Hepatocyte (in vitro differentiated cells): ENCODE data around the gene MGARP. TPM values are rescaled to one million over a fixed set of nuclear protein-coding genes. Genes with fewer than 3 reads are reported as not detected.
A peak's percentile ranks its signal among the peaks of the same experiment; 100 is the strongest.

Source experiments
- DNase-seq: peaks from one replicate; pipeline ENCODE4 v3.0.0-alpha.2; 2016; ENCODE audit warnings: low spot score
- H2AFZ ChIP-seq: fragments of 200-600 bp; sonication (generic); 2 replicates; pipeline ENCODE4 v1.6.0; 2016; ENCODE audit warnings: antibody characterized with exemption, mild to moderate bottlenecking
- H3K27ac ChIP-seq: fragments of 200-600 bp; sonication (generic); 2 replicates; pipeline ENCODE4 v1.5.1; 2016; ENCODE audit warnings: mild to moderate bottlenecking
- H3K27me3 ChIP-seq: fragments of 200-600 bp; sonication (generic); 2 replicates; pipeline ENCODE4 v1.6.1; 2016
- H3K36me3 ChIP-seq: fragments of 200-600 bp; sonication (generic); replicated peaks from 2 replicates; pipeline ENCODE4 v1.5.1; 2016; ENCODE audit warnings: low read depth; ENCODE audit not compliant: insufficient read depth
- H3K4me1 ChIP-seq: fragments of 200-600 bp; sonication (generic); 2 replicates; pipeline ENCODE4 v1.5.1; 2016; ENCODE audit warnings: mild to moderate bottlenecking, moderate library complexity; ENCODE audit not compliant: insufficient read depth
- H3K4me2 ChIP-seq: fragments of 200-600 bp; sonication (generic); 2 replicates; pipeline ENCODE4 v1.6.0; 2016
- H3K4me3 ChIP-seq: fragments of 200-600 bp; sonication (generic); 2 replicates; pipeline ENCODE4 v1.5.1; 2016; ENCODE audit warnings: mild to moderate bottlenecking
- H3K79me2 ChIP-seq: fragments of 200-600 bp; sonication (generic); 2 replicates; pipeline ENCODE4 v1.6.0; 2017; ENCODE audit warnings: mild to moderate bottlenecking
- H3K9me2 ChIP-seq: fragments of 200-600 bp; sonication (generic); replicated peaks from 2 replicates; pipeline ENCODE4 v1.6.0; 2017; ENCODE audit warnings: mild to moderate bottlenecking; ENCODE audit not compliant: insufficient read depth
- H3K9me3 ChIP-seq: fragments of 200-600 bp; sonication (generic); 2 replicates; pipeline ENCODE4 v1.5.1; 2016; ENCODE audit warnings: low read depth, mild to moderate bottlenecking
- H4K20me1 ChIP-seq: fragments of 200-600 bp; sonication (generic); 2 replicates; pipeline ENCODE4 v1.6.0; 2016; ENCODE audit warnings: mild to moderate bottlenecking; ENCODE audit not compliant: insufficient read depth, poor library complexity, severe bottlenecking
- CTCF ChIP-seq: fragments of 200-600 bp; sonication (generic); IDR thresholded peaks from 2 replicates; pipeline ENCODE4 v1.5.1; 2016; ENCODE audit warnings: antibody characterized with exemption, mild to moderate bottlenecking; ENCODE audit not compliant: poor library complexity
- EZH2 ChIP-seq: fragments of 200-600 bp; sonication (generic); IDR thresholded peaks from 2 replicates; pipeline ENCODE4 v1.6.1; 2016; ENCODE audit warnings: antibody characterized with exemption, mild to moderate bottlenecking, borderline replicate concordance
- EZH2phosphoT487 ChIP-seq: fragments of 200-600 bp; sonication (generic); IDR thresholded peaks from one replicate; pipeline ENCODE4 v1.6.1; 2018; ENCODE audit warnings: antibody characterized with exemption, mild to moderate bottlenecking, low read depth, moderate library complexity; ENCODE audit not compliant: unreplicated experiment, severe bottlenecking
- WGBS: methylation state at CpG from one replicate; pipeline ENCODE4 v1.1.6; 2016; ENCODE audit warnings: low lambda C conversion rate; ENCODE audit errors: missing lambda C conversion rate; 5-methylcytosine and 5-hydroxymethylcytosine counted together
- polyA plus RNA-seq: library from polyadenylated mRNA; unstranded; fragments of >200 nt; fragmentation: Nextera tagmentation; extraction: Ambion mirVana; gene quantifications from 2 replicates; pipeline ENCODE4 v1.2.1, GENCODE V29; 2016
- total RNA-seq: library from RNA; depleted of rRNA; stranded (reverse); fragments of >200 nt; gene quantifications from 2 replicates; pipeline ENCODE4 v1.2.3, GENCODE V29; 2014

The MGARP gene
- total and polyA plus RNA-seq, 2 experiments from 2014 or later: 0.90 to 4.3 TPM

GRCh38 chr4:139278485-139278884, 1.5 kb downstream of the MGARP start:
- H3K36me3 ChIP-seq: no peaks in the 10 kb centered on the region
- H3K27me3 ChIP-seq: peaks cover 40% of the 10 kb centered on the region
- DNase-seq: no peak
- H3K4me2 ChIP-seq: peak overlapping the region; percentile 95
- no peaks in the 10 kb centered on the region for H3K4me1 ChIP-seq
- H3K27ac ChIP-seq: no peak overlapping the region
- WGBS: 88% methylated on average over 16 of the region's 16 CpGs
- no peak overlapping the region for H2AFZ ChIP-seq
- H3K4me3 ChIP-seq: no peak overlapping the region
- no peaks in the 10 kb centered on the region for H3K9me2 ChIP-seq
- no peaks in the 10 kb centered on the region for H4K20me1 ChIP-seq
- no peak for TF ChIP-seq EZH2
- TF ChIP-seq EZH2phosphoT487: no peak
- no peak for TF ChIP-seq CTCF
- H3K79me2 ChIP-seq: no peaks in the 10 kb centered on the region
- H3K9me3 ChIP-seq: no peaks in the 10 kb centered on the region

- H3K4me2 ChIP-seq: no peak overlapping the region
- WGBS: 88% methylated on average over 4 of the region's 4 CpGs
- H3K4me1 ChIP-seq: no peaks in the 10 kb centered on the region
- H3K4me3 ChIP-seq: no peak overlapping the region
- no peaks in the 10 kb centered on the region for H3K9me3 ChIP-seq
- H3K36me3 ChIP-seq: no peaks in the 10 kb centered on the region
- no peaks in the 10 kb centered on the region for H3K9me2 ChIP-seq
- H3K79me2 ChIP-seq: no peaks in the 10 kb centered on the region
- no peak for DNase-seq
- TF ChIP-seq CTCF: no peak
- no peak for TF ChIP-seq EZH2
- no peak for TF ChIP-seq EZH2phosphoT487
- H4K20me1 ChIP-seq: no peaks in the 10 kb centered on the region
- H2AFZ ChIP-seq: no peak overlapping the region
- H3K27ac ChIP-seq: no peak overlapping the region
- peaks cover 34% of the 10 kb centered on the region for H3K27me3 ChIP-seq
These were observed 4.7 kb downstream of the MGARP start for GRCh38 chr4:139275281-139275735.

- Histone ChIP-seq H3K27ac (no peak overlapping the region), H3K9me2 (no peaks in the 10 kb centered on the region), H3K79me2 (no peaks in the 10 kb centered on the region), H3K9me3 (no peaks in the 10 kb centered on the region), H3K4me3 (no peak overlapping the region), H2AFZ (no peak overlapping the region), H3K27me3 (peaks cover 28% of the 10 kb centered on the region), H3K36me3 (no peaks in the 10 kb centered on the region), H3K4me2 (no peak overlapping the region), H4K20me1 (no peaks in the 10 kb centered on the region), H3K4me1 (no peaks in the 10 kb centered on the region)
- no peak for DNase-seq
- WGBS: 91% methylated on average over 1 of the region's 1 CpG
- TF ChIP-seq EZH2phosphoT487: no peak
- TF ChIP-seq EZH2: no peak
- no peak for TF ChIP-seq CTCF
These were observed 5.2 kb downstream of the MGARP start for GRCh38 chr4:139274790-139275189.

- 77% methylated on average over 1 of the region's 1 CpG for WGBS
These were observed 6.2 kb downstream of the MGARP start for GRCh38 chr4:139273835-139274234.

More at GRCh38 chr4:139273835-139274234, 6.2 kb downstream of the MGARP start:
- Histone ChIP-seq H3K27me3 (peaks cover 19% of the 10 kb centered on the region), H3K4me2 (no peak overlapping the region), H3K9me2 (no peaks in the 10 kb centered on the region), H3K36me3 (no peaks in the 10 kb centered on the region), H3K4me1 (no peaks in the 10 kb centered on the region), H4K20me1 (no peaks in the 10 kb centered on the region), H2AFZ (no peak overlapping the region), H3K4me3 (no peak overlapping the region), H3K9me3 (no peaks in the 10 kb centered on the region), H3K79me2 (no peaks in the 10 kb centered on the region), H3K27ac (no peak overlapping the region)
- DNase-seq: no peak
- no peak for TF ChIP-seq EZH2
- no peak for TF ChIP-seq CTCF
- TF ChIP-seq EZH2phosphoT487: no peak
